H1 (cell line): ENCODE measurements around the gene PLCB2. TPM values are rescaled to one million over a fixed set of nuclear protein-coding genes. Genes with fewer than 3 reads are reported as not detected.

Experiments
- CTCF ChIA-PET: fragments of 300-600 bp; sonication (Branson Sonifier 250); formaldehyde crosslinking; loops from one replicate; lab custom pipeline; 2021; ENCODE audit not compliant: partially characterized antibody; lab: Charles Lee
- POLR2A ChIA-PET: fragments of 300-600 bp; sonication (Branson Sonifier 250); formaldehyde crosslinking; loops from one replicate; lab custom pipeline; 2021; ENCODE audit warnings: inconsistent platforms; ENCODE audit not compliant: partially characterized antibody; lab: Charles Lee
- DNase-seq, 2 experiments: peaks; one replicate each; pipeline versions ENCODE4 v3.0.0 to v3.0.0-alpha.2; 2010 to 2022; ENCODE audit warnings: low spot score in 2 of 2, low read depth in 1 of 2, mixed read lengths in 1 of 2
- FAIRE-seq: peaks from 2 replicates; lab custom pipeline; 2011; peaks lifted over from hg19 to GRCh38; lab: Jason Lieb, UNC
- H2AFZ ChIP-seq: 2 replicates; pipeline ENCODE4 v1.8.1; 2012; ENCODE audit warnings: low read length, inconsistent platforms
- H2AK5ac ChIP-seq: 2 replicates; pipeline ENCODE4 v1.6.1; 2013; ENCODE audit warnings: low read depth, low read length
- H2BK120ac ChIP-seq: replicated peaks from 2 replicates; pipeline ENCODE3; 2013; ENCODE audit warnings: low read depth, low read length, inconsistent platforms
- H2BK12ac ChIP-seq: 2 replicates; pipeline ENCODE4 v1.6.1; 2013; ENCODE audit warnings: low read depth, low read length
- H2BK15ac ChIP-seq: 2 replicates; pipeline ENCODE4 v1.6.1; 2013; ENCODE audit warnings: low read length
- H2BK20ac ChIP-seq: 2 replicates; pipeline ENCODE4 v1.6.1; 2013; ENCODE audit warnings: low read length
- H2BK5ac ChIP-seq: 2 replicates; pipeline ENCODE4 v1.6.1; 2013; ENCODE audit warnings: low read depth, low read length
- H3K14ac ChIP-seq: 2 replicates; pipeline ENCODE4 v1.6.1; 2013; ENCODE audit warnings: inconsistent platforms; ENCODE audit not compliant: insufficient read length
- H3K18ac ChIP-seq: 2 replicates; pipeline ENCODE4 v1.6.1; 2013; ENCODE audit warnings: low read length; ENCODE audit errors: extremely low read depth
- H3K23ac ChIP-seq: 2 replicates; pipeline ENCODE4 v1.6.1; 2013; ENCODE audit warnings: inconsistent platforms; ENCODE audit not compliant: insufficient read length
- H3K23me2 ChIP-seq: 2 replicates; pipeline ENCODE4 v1.6.1; 2013; ENCODE audit warnings: low read depth, low read length
- H3K27ac ChIP-seq: 2 replicates; pipeline ENCODE4 v1.6.1; 2011; ENCODE audit warnings: low read depth, low read length, inconsistent platforms
- H3K27me3 ChIP-seq, 4 experiments: replicated peaks in 1 of 4; 1 replicate in 1 of 4; 2 replicates in 3 of 4; pipeline versions ENCODE4 v1.6.1 to v1.8.1; 2011 to 2013; ENCODE audit warnings: low read length in 3 of 4, mild to moderate bottlenecking in 3 of 4, inconsistent platforms in 2 of 4, mixed read lengths in 2 of 4, moderate library complexity in 1 of 4; ENCODE audit not compliant: control insufficient read depth in 3 of 4, insufficient read depth in 3 of 4; ENCODE audit errors: extremely low read depth in 1 of 4
- H3K36me3 ChIP-seq, 4 experiments: 2 replicates each; pipeline versions ENCODE4 v1.6.1 to v1.8.1; 2011 to 2013; ENCODE audit warnings: mild to moderate bottlenecking in 4 of 4, low read length in 3 of 4, moderate library complexity in 2 of 4, control low read depth in 1 of 4, inconsistent platforms in 1 of 4; ENCODE audit not compliant: insufficient read depth in 4 of 4, control insufficient read depth in 2 of 4
- H3K4ac ChIP-seq: replicated peaks from 2 replicates; pipeline ENCODE3; 2013; ENCODE audit warnings: low read length, low read depth, mixed read lengths, inconsistent platforms; ENCODE audit not compliant: insufficient read length
- H3K4me1 ChIP-seq, 4 experiments: replicated peaks in 1 of 4; 1 replicate in 1 of 4; 2 replicates in 3 of 4; pipeline versions ENCODE4 v1.6.1 to v1.8.1; 2011 to 2013; ENCODE audit warnings: low read length in 3 of 4, inconsistent platforms in 2 of 4, mixed read lengths in 1 of 4; ENCODE audit not compliant: insufficient read depth in 4 of 4, control insufficient read depth in 3 of 4
- H3K4me2 ChIP-seq, 2 experiments: 2 replicates each; pipeline versions ENCODE4 v1.6.1 to v1.8.1; 2011 to 2013; ENCODE audit warnings: low read depth in 2 of 2, low read length in 2 of 2, control low read depth in 1 of 2, inconsistent platforms in 1 of 2, mild to moderate bottlenecking in 1 of 2; ENCODE audit not compliant: insufficient read depth in 1 of 2
- H3K4me3 ChIP-seq, 4 experiments: fragments of 200-600, 300-600 bp in 1 of 4; sonication (generic), shearing (Covaris generic), sonication (Bioruptor Twin) in 1 of 4; 2 replicates each; pipeline versions ENCODE4 v1.5.1 to v1.8.1; 2011 to 2016; ENCODE audit warnings: low read length in 4 of 4, low read depth in 3 of 4, control low read depth in 2 of 4, inconsistent platforms in 2 of 4, mild to moderate bottlenecking in 2 of 4, mixed read lengths in 1 of 4, moderate library complexity in 1 of 4; ENCODE audit not compliant: insufficient read depth in 2 of 4; ENCODE audit errors: extremely low read depth in 1 of 4
- H3K56ac ChIP-seq: replicated peaks from 2 replicates; pipeline ENCODE3; 2013; ENCODE audit warnings: low read depth, mild to moderate bottlenecking, mixed read lengths, low read length, inconsistent platforms; ENCODE audit not compliant: insufficient read length
- H3K79me1 ChIP-seq: 2 replicates; pipeline ENCODE4 v1.6.1; 2013; ENCODE audit warnings: low read depth, low read length, control low read depth
- H3K79me2 ChIP-seq, 2 experiments: 2 replicates each; pipeline versions ENCODE4 v1.6.1 to v1.8.1; 2012 to 2013; ENCODE audit warnings: low read length in 2 of 2, mild to moderate bottlenecking in 2 of 2, inconsistent platforms in 1 of 2; ENCODE audit not compliant: insufficient read depth in 2 of 2, control insufficient read depth in 1 of 2
- H3K9ac ChIP-seq, 4 experiments: replicated peaks in 1 of 4; 1 replicate in 1 of 4; 2 replicates in 3 of 4; pipeline versions ENCODE4 v1.6.1 to v1.8.1; 2011 to 2013; ENCODE audit warnings: low read depth in 3 of 4, low read length in 3 of 4, control low read depth in 2 of 4, mild to moderate bottlenecking in 2 of 4, moderate library complexity in 2 of 4, inconsistent platforms in 1 of 4; ENCODE audit errors: extremely low read depth in 1 of 4
- H3K9me3 ChIP-seq, 2 experiments: 2 replicates each; pipeline versions ENCODE4 v1.6.1 to v1.8.1; 2012 to 2013; ENCODE audit warnings: mild to moderate bottlenecking in 2 of 2, moderate library complexity in 2 of 2, control low read depth in 1 of 2, inconsistent platforms in 1 of 2, low read depth in 1 of 2, low read length in 1 of 2, mixed read lengths in 1 of 2; ENCODE audit not compliant: insufficient read depth in 2 of 2
- H4K20me1 ChIP-seq, 2 experiments: replicated peaks in 1 of 2; 2 replicates each; pipeline versions ENCODE3 to v1.8.1; 2011 to 2013; ENCODE audit warnings: inconsistent platforms in 2 of 2, low read length in 2 of 2, mild to moderate bottlenecking in 1 of 2; ENCODE audit not compliant: insufficient read depth in 2 of 2, control insufficient read depth in 1 of 2
- H4K5ac ChIP-seq: 2 replicates; pipeline ENCODE4 v1.6.1; 2013; ENCODE audit warnings: low read length, low read depth, mixed read lengths, inconsistent platforms; ENCODE audit not compliant: insufficient read length
- H4K8ac ChIP-seq: 2 replicates; pipeline ENCODE4 v1.8.0; 2013; ENCODE audit warnings: mild to moderate bottlenecking, moderate library complexity, low read length, inconsistent platforms; ENCODE audit not compliant: insufficient read depth; ENCODE audit errors: extremely low read depth
- H4K91ac ChIP-seq: replicated peaks from 2 replicates; pipeline ENCODE3; 2013; ENCODE audit warnings: low read length, mixed read lengths, inconsistent platforms; ENCODE audit not compliant: insufficient read length
- CREB1 ChIP-seq: IDR thresholded peaks from 2 replicates; pipeline ENCODE4 v1.6.1; 2012; ENCODE audit warnings: inconsistent platforms
- RXRA ChIP-seq: IDR thresholded peaks from 2 replicates; pipeline ENCODE4 v1.6.1; 2011; ENCODE audit warnings: low read depth, mild to moderate bottlenecking, low read length, moderate library complexity; ENCODE audit not compliant: insufficient read depth
- SIX5 ChIP-seq: IDR thresholded peaks from 2 replicates; pipeline ENCODE4 v1.6.1; 2011; ENCODE audit warnings: mild to moderate bottlenecking, low read depth, low read length
- TCF12 ChIP-seq: IDR thresholded peaks from 2 replicates; pipeline ENCODE4 v1.6.1; 2011; ENCODE audit warnings: low read depth, mild to moderate bottlenecking, low read length
- WGBS, 2 experiments: shearing (Covaris generic) in 1 of 2; methylation state at CpG; one replicate each; pipeline versions ENCODE4 v1.1.6 to v1.1.7; 2013 to 2015; ENCODE audit warnings: low lambda C conversion rate in 2 of 2, mixed read lengths in 2 of 2, inconsistent platforms in 1 of 2, low coverage in 1 of 2, missing lambda C conversion rate in 1 of 2; ENCODE audit not compliant: insufficient replicate concordance in 2 of 2, insufficient coverage in 1 of 2, insufficient read length in 1 of 2; ENCODE audit errors: extremely low coverage in 1 of 2, missing lambda C conversion rate in 1 of 2; 5-methylcytosine and 5-hydroxymethylcytosine counted together
- polyA plus RNA-seq, 7 experiments: library from polyadenylated mRNA; depleted of rRNA in 3 of 7; stranded (reverse) in 5 of 7; unstranded in 2 of 7; fragments of >200 nt in 5 of 7; fragments of 200-250 nt in 2 of 7; gene quantifications; 1 replicate in 5 of 7; 2 replicates in 1 of 7; 4 replicates in 1 of 7; pipeline versions ENCODE4 v1.2.1 to v1.2.3, GENCODE V29; 2011 to 2013; ENCODE audit warnings: missing spikeins in 2 of 7, mixed read lengths in 2 of 7
- total RNA-seq: library from RNA; stranded (reverse); fragmentation: NEBNext Ultra II Directional; extraction: Animal tissue kit (Norgen Biotek cat#: 25700); gene quantifications from 2 replicates; pipeline ENCODE4 v1.2.1, GENCODE V29; 2021

Gene PLCB2
- total and polyA plus RNA-seq, 2 of the 8 experiments (the other 6 are each of a cell fraction or from before 2014, with no cell fraction given) = 7.2 to 8.4 TPM

DNA sequence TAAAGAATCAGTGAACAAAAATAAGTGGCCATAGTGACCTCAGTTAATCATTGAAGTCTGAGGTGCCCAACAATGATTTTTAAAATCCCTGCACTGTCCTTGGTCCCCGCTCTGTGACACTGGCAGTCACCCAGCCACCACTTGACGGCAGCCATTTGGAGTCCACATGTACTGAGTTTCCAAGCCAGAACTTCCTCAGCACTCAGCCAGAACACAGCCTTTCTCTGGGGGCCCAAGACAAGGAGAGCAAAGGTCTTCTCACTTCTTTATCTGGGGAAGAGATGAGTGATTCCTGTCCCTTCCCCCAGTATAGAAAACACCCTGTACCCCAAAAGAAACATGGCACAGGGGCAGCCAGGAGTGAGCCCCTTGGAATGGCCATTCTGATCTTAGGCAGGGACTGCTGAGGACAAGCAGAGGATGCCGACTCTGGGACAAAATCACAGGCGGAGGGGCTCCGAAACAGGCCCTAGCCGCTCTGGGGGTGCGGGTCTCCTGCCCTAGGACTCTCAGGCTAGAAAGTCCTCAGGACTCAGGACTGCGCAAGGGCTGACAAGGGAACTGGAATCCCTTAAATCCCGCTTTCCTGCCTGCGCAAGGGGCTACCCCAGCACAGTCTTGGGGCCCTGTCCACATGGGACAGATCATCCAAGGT lies 56.1 kb downstream of the PLCB2 start:
- Histone ChIP-seq H3K9me3 (no peaks in the 10 kb centered on the region), H4K20me1 (no peaks in the 10 kb centered on the region), H4K5ac (no peak overlapping the region), H2BK5ac (no peak overlapping the region), H2AFZ (peak overlapping the region; percentile 20; the same call in 1 of the 2 replicates), H3K18ac (no peak overlapping the region), H2BK12ac (peak overlapping the region; percentile 50; the same call in 1 of the 2 replicates), H3K23ac (no peak overlapping the region), H3K36me3 (no peaks in the 10 kb centered on the region), H2BK120ac (no peak overlapping the region), H3K4ac (no peak overlapping the region), H3K27me3 (peaks cover 11 to 41% (median 32%) of the 10 kb centered on the region in 4 experiments), H2AK5ac (no peak overlapping the region), H3K27ac (no peak overlapping the region), H3K56ac (no peak overlapping the region), H2BK20ac (no peak overlapping the region), H3K4me3 (peak overlapping the region in 1 of 4 experiments; percentile 71; a peak in 4 of 8 replicates), H4K91ac (no peak overlapping the region), H3K4me2 (peak overlapping the region; percentile 70 to 93), H3K79me1 (no peaks in the 10 kb centered on the region; the same call in 1 of the 2 replicates), H3K23me2 (peaks cover 7% of the 10 kb centered on the region; the same call in 1 of the 2 replicates), H3K14ac (no peak overlapping the region), H4K8ac (peak overlapping the region; percentile 87; the same call in 1 of the 2 replicates), H3K9ac (no peak overlapping the region), H2BK15ac (peak overlapping the region; percentile 61; the same call in 1 of the 2 replicates), H3K4me1 (peaks cover 0 to 10% (median 7%) of the 10 kb centered on the region in 4 experiments; a peak in 5 of 7 replicates), H3K79me2 (no peaks in the 10 kb centered on the region)
- WGBS, 2 experiments = 93% methylated on average over 10 of the region's 10 CpGs; no CpG with 5 or more reads in 1 of the 2 experiments
- FAIRE-seq (no peak), DNase-seq (no peak)
- ChIA-PET CTCF (interaction anchor here (1.4 to 46.3 kb wide), 4 partner anchors 11 to 34 kb away, joined by 3 to 1340 read pairs (median 22); partner anchors contain the start of gene PAK6), POLR2A (interaction anchor here (0.6 to 6.7 kb wide), 7 partner anchors 12 to 29 kb away, joined by 3 to 47 read pairs (median 3); partner anchors contain the start of gene PAK6)
- TF ChIP-seq TCF12 (no peak), SIX5 (no peak), RXRA (no peak), CREB1 (no peak)
